Measurements from ENCODE around the gene SSR4.
"Not testable (repeated sequence)": the region's sequence is repeated elsewhere in the genome, so short reads cannot be mapped to it uniquely, and the experiment has no call there.

The SSR4 gene

GRCh38 chrX:153807976-153808375, 13.5 kb downstream of the SSR4 start:
- no peak for DNase-seq

GRCh38 chrX:153812220-153812619, 17.8 kb downstream of the SSR4 start:
- DNase-seq: no peak

DNA sequence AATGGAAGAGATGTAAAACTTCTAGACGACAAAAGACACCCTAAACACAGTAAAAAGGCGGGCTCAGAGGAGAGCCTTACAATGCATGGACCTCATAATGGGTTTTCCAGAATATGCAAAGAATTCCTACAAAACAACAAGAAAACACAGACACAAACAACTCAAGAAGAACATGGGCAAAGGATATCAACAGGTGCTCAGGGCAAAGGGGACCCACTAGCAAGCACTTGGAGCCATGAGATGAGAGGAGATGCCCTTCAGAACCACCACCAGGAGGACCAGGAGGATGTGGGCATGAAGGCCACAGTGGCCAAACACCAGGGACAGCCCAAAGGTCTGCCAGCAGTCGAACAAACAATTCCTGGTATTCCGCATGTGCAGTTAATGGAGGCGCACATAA, 18.7 kb downstream of the SSR4 start:
- no peak for DNase-seq

- DNase-seq: no peak
Measured at GRCh38 chrX:153814591-153815315, 20.3 kb downstream of the SSR4 start.

DNA sequence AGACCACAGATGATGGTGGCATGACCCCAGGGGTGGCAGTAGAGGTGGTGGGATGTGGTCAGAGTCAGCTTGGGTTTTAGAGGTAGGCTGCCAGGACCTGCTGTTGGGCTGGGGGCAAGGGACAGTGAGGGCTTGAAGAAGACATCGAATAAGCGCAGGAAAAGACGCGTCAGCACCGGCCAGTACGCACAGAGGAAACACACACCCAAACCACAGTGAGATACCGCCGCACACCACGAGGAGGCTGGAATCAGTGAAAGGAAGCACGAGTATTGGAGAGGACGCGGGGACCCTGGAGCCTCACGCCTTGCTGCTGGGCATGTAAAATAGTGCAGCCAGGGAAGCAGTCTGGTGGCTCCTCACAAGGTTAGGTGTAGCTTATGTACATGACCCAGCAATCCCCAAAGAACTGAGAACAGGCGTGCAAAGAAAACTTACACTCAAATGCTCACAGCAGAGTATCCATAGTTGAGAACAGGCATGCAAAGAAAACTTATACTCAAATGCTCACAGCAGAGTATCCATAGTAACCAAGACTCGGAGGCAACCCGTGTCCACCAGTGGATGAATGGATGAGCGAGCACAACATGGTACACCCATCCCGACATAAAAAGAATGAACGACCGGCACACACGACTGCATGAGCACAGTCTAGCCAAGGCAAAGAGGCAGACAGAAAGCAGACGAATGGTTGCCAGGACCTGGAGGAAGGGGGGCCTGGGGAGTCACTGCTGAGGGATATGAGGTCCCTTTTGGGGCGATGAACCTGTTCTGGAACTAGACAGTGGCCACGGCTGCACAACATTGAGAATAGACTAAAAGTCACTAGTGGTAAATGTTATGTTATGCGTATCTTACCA, 22.6 kb downstream of the SSR4 start:
- DNase-seq: no peak

- DNase-seq: not testable (repeated sequence)
Measured at GRCh38 chrX:153818064-153818463, 23.6 kb downstream of the SSR4 start.

- peak; percentile 8 for DNase-seq
Measured at GRCh38 chrX:153818571-153819383, 24.3 kb downstream of the SSR4 start.

- DNase-seq: no peak
Measured at GRCh38 chrX:153819384-153820040, 25.0 kb downstream of the SSR4 start.

GRCh38 chrX:153820601-153821000, 26.1 kb downstream of the SSR4 start:
- no peak for DNase-seq

GRCh38 chrX:153821066-153821465, 26.6 kb downstream of the SSR4 start:
- DNase-seq: no peak

- no peak for DNase-seq
Measured at GRCh38 chrX:153824348-153824747, 29.9 kb downstream of the SSR4 start.

DNA sequence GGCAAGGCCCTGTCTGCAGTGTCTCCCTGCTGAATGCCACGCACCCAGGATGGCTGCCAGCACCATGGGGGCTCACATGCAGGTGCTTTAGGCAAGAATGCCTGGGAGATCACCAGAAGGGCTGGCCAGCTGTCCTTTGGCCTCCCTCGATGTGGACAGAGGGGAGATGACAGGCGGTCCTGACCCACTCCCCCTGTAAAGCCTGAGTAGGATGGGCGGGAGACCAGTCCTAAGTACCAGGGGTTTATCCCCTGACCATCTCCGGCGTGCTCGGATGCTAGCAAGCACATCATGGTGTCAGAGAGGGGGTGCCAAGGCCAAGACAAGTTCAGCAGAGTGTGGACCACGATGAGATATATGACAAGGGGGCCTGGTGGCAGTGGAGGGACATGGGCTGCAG, 30.6 kb downstream of the SSR4 start:
- no peak for DNase-seq

GRCh38 chrX:153827016-153827415, 32.5 kb downstream of the SSR4 start:
- no peak for DNase-seq

GRCh38 chrX:153827903-153828302, 33.4 kb downstream of the SSR4 start:
- DNase-seq: no peak

DNA sequence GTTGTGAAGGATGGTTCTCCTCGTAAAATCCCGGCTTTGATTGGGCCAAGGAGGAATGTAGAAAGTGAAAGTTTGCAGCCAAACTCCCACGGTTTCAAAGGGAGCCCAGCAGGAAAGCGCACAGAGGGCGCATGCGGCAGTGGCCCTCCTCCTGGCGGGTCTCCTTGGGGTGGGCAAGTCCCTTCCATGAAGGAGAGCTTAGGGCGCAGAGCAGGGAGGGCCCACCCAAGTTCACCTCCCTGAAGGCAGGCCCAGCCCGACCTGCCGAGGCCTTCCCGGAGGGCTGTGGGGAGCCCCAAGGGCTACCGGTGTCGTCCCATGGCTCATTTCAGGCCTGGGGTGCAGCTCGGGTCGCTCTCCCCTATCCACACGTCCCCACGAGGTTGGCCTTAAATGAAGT, 33.8 kb downstream of the SSR4 start:
- DNase-seq: no peak

GRCh38 chrX:153828723-153829548, 34.5 kb downstream of the SSR4 start:
- DNase-seq: peak; percentile 21

DNA sequence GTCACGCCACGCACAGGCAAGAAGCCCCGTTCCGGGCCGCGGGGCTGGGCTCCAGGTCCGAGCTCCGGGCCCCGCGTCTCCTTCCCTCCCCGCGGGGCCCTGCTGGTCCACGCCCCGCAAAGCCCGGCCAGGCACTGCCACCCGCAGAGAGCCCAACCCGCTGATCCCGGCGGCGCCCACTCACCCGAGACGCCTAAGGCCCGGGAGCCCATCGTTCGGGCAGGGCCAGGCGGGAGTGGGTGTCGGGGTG, 35.0 kb downstream of the SSR4 start:
- no peak for DNase-seq

GRCh38 chrX:153829799-153830639, 35.6 kb downstream of the SSR4 start, which contains the start of gene PDZD4:
Gene PDZD4 (minus strand): TSS chrX:153830544. CDS start chrX:153830298, 246 bp downstream.
- no peak for DNase-seq

DNA sequence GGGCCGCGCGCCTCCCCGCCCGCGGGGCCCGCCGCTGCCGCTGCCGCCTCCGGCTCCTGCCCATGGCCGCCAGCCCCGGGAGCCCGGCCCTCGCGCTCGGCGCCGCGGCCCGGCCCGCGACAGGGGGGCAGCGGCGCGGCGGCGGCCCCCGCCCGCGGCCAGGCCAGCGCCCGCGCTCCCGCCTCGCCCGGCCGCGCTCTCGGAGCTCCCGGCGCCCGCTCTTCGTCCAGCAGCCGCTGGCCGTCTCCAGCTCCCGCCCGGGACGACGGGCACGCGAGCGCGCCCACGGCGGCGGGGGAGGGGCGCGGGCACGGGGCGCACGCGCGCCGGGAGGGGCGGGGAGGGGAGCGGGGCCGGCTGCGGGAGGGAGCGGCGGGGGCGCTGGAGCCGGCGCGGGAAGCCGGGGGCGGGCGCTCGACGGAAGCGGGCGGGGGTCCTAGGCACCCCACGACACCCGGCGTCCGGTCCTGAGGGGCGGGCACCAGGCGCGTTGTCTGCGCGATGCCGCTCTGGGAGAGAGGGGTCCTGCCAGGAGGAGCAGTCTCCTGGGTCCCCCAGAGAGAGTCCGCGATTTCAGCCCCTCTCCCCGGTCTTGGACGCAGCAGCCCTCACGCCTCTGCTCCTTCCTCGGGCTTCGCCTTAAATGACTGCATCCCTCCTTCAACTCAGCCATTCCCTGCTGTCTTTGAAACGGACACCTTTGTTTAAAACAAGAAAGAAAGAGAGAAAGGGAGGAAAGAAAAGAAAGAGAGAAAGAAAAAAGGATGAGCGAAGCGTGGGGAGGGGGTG, 36.4 kb downstream of the SSR4 start:
- DNase-seq: no peak

DNA sequence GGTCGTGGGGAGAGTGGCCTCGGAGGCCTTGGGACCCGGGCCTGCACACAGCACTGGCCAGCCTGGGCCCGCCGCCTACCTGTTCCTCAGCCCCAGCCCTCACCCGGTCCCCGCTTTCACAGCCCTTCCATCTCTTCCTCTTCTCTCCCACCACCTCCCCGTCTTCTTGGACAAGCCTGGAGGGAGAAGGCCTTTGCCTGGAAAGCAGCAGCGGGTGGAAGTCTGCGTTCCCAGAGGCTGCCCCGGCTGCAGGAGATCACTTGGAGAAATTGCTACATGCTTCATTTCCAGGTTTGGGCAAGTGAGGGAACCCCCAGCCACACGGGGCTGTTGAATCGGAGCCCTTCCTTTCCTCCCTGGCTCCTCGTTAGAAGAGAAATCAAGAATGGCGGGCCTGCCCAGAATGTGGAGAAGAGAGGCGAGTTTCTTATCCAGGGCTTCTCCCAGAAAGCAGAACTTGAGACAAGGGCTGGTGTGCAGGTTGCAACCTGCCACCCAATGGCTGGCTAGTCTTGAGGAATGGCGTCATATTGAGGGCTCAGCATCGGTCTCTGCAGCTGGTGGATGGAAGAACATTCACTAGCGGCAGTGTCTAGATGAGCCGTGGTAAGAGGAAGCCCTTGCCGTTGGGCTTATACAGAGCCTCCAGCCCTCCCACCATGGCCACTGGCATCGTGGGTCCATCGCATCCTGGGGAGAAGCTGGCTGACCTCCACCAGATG, 37.1 kb downstream of the SSR4 start:
- no peak for DNase-seq
